A673 (cell line): ENCODE data around the gene PACS2. TPM values are rescaled to one million over a fixed set of nuclear protein-coding genes. Genes with fewer than 3 reads are reported as not detected.
"Not testable (repeated sequence)": the region's sequence is repeated elsewhere in the genome, so short reads cannot be mapped to it uniquely, and the experiment has no call there.

Experiments used
- BruUV-seq: library from RNA; stranded (reverse); fragments of 400-500 nt; replicated peaks from 2 replicates; lab custom pipeline; 2021; lab: Mats Ljungman, UMichigan
- CTCF ChIA-PET: fragments of 300-600 bp; sonication (Branson Sonifier 250); formaldehyde crosslinking; loops from one replicate; lab custom pipeline; 2022; ENCODE audit warnings: antibody characterized with exemption; lab: Charles Lee
- POLR2A ChIA-PET: fragments of 300-600 bp; sonication (Branson Sonifier 250); formaldehyde crosslinking; loops from one replicate; lab custom pipeline; 2022; ENCODE audit warnings: antibody characterized with exemption; ENCODE audit not compliant: low non-redundant PET; lab: Charles Lee
- DNase-seq: peaks from one replicate; pipeline ENCODE4 v3.0.0-alpha.2; 2015; ENCODE audit warnings: low spot score
- H3K27ac ChIP-seq: fragments of 200-600 bp; sonication (generic); 2 replicates; pipeline ENCODE4 v1.5.1; 2016; ENCODE audit warnings: mixed run types, low read depth, mild to moderate bottlenecking, mixed read lengths, antibody characterized with exemption, low read length; ENCODE audit not compliant: poor library complexity, severe bottlenecking
- H3K27me3 ChIP-seq: fragments of 200-600 bp; sonication (generic); replicated peaks from 2 replicates; pipeline ENCODE4 v1.6.1; 2017; ENCODE audit warnings: mixed run types, low read depth, mild to moderate bottlenecking, mixed read lengths, antibody characterized with exemption, low read length; ENCODE audit not compliant: insufficient read depth, poor library complexity
- H3K36me3 ChIP-seq: fragments of 200-600 bp; sonication (generic); 2 replicates; pipeline ENCODE4 v1.6.1; 2016; ENCODE audit warnings: mixed run types, mild to moderate bottlenecking, mixed read lengths, antibody characterized with exemption, low read length; ENCODE audit not compliant: insufficient read depth, poor library complexity, severe bottlenecking
- H3K4me1 ChIP-seq: fragments of 200-600 bp; sonication (generic); 2 replicates; pipeline ENCODE4 v1.6.1; 2017; ENCODE audit warnings: mixed run types, mild to moderate bottlenecking, mixed read lengths, antibody characterized with exemption, low read length; ENCODE audit not compliant: insufficient read depth, poor library complexity, severe bottlenecking
- H3K4me3 ChIP-seq: fragments of 200-600 bp; sonication (generic); 2 replicates; pipeline ENCODE4 v1.5.1; 2016; ENCODE audit warnings: low read depth, mixed run types, mild to moderate bottlenecking, mixed read lengths, low read length; ENCODE audit not compliant: poor library complexity, severe bottlenecking
- H3K9me3 ChIP-seq: fragments of 200-600 bp; sonication (generic); 2 replicates; pipeline ENCODE4 v1.6.1; 2016; ENCODE audit warnings: mixed run types, low read depth, mild to moderate bottlenecking, mixed read lengths, antibody characterized with exemption, low read length; ENCODE audit not compliant: poor library complexity, severe bottlenecking
- CTCF ChIP-seq: fragments of 300-800, 200-600 bp; sonication (generic); conservative IDR thresholded peaks from 2 replicates; pipeline ENCODE4 v1.5.1; 2017; ENCODE audit warnings: low read depth, mild to moderate bottlenecking, antibody characterized with exemption, low read length, moderate library complexity, mixed read lengths
- EZH2 ChIP-seq: fragments of 200-600 bp; sonication (generic); IDR thresholded peaks from 2 replicates; pipeline ENCODE4 v1.6.1; 2017; ENCODE audit warnings: borderline replicate concordance, low read depth, mild to moderate bottlenecking, mixed read lengths, antibody characterized with exemption, low read length; ENCODE audit not compliant: poor library complexity, severe bottlenecking
- intact Hi-C: fragments of 100-400 bp; cut with micrococcal nuclease; formaldehyde crosslinking; loops from one replicate; pipeline ENCODE4 v1.10.0; 2022; ENCODE audit not compliant: unreplicated experiment
- total RNA-seq: library from RNA; stranded (reverse); gene quantifications from 2 replicates; pipeline ENCODE4 v1.2.3, GENCODE V29; 2021

PACS2 gene
- total RNA-seq, 1 experiment from 2014 or later = 52.5 TPM

GRCh38 chr14:105333613-105334364, 19.2 kb downstream of the PACS2 start:
- H3K9me3 ChIP-seq = peaks cover 6% of the 10 kb centered on the region
- TF ChIP-seq EZH2 = no peak
- TF ChIP-seq CTCF = no peak
- H3K27ac ChIP-seq = no peak overlapping the region
- POLR2A ChIA-PET = interaction anchor here (1.2 kb wide), 1 partner anchor 516 kb away, joined by 3 read pairs; no protein-coding TSS in a partner anchor
- no peaks in the 10 kb centered on the region for H3K27me3 ChIP-seq
- DNase-seq = no peak
- intact Hi-C loops = no loop called here
- BruUV-seq = no TSS peak
- peaks cover 7% of the 10 kb centered on the region for H3K4me1 ChIP-seq
- H3K4me3 ChIP-seq = no peak overlapping the region
- no peaks in the 10 kb centered on the region for H3K36me3 ChIP-seq
- CTCF ChIA-PET = no interaction called here

- ChIA-PET CTCF (no interaction called here), POLR2A (interaction anchor here (1.2 kb wide), 1 partner anchor 517 kb away, joined by 3 read pairs; no protein-coding TSS in a partner anchor)
- TF ChIP-seq CTCF (no peak), EZH2 (no peak)
- Histone ChIP-seq H3K4me1 (peaks cover 7% of the 10 kb centered on the region), H3K27ac (no peak overlapping the region), H3K27me3 (no peaks in the 10 kb centered on the region), H3K9me3 (peaks cover 6% of the 10 kb centered on the region), H3K36me3 (no peaks in the 10 kb centered on the region), H3K4me3 (no peak overlapping the region)
- no peak for DNase-seq
- intact Hi-C loops = no loop called here
- BruUV-seq = no TSS peak
These were observed 20.1 kb downstream of the PACS2 start for GRCh38 chr14:105334383-105335230.

DNA sequence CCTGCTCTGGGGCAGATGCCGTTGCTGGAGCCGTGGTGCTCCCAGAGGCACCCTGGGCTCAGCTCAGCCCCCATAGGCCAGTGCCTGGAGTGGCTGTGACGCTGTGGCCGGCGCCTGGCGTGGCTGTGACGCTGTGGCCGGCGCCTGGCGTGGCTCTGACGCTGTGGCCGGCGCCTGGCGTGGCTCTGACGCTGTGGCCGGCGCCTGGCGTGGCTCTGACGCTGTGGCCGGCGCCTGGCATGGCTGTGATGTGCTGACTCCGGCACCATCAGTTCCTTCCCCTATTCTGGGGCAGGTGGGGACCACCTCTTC, 20.6 kb downstream of the PACS2 start:
- H3K36me3 ChIP-seq, H3K4me1 ChIP-seq, CTCF ChIA-PET, POLR2A ChIA-PET, H3K27me3 ChIP-seq, BruUV-seq, H3K4me3 ChIP-seq, DNase-seq, intact Hi-C loops, H3K9me3 ChIP-seq, H3K27ac ChIP-seq: not testable (repeated sequence)
